ENCODE data around the gene IFT27.

Gene IFT27

GRCh38 chr22:36714110-36714509, 61.8 kb downstream of the IFT27 start:
- FAIRE-seq, result no peak

DNA sequence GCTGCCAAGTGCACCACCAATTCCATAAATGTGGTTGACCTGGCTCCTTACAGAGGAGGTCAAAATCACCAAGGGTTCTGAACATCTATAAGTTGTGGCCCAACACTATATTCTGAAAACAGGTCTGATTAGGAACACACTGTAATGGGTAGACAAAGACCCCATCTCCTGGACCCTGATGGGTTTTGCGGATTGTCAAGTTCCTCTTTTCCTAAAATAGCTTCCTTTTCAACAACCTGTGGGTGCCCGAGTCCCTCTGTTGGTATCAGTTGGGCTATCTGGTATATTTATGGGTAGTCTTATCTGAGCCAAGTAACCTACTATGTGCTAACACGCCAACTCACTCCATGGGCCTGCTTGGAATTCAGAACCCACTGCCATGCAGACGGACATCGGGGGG, 62.5 kb downstream of the IFT27 start:
- no peak for FAIRE-seq

Measured in islet of Langerhans (tissue), 1 donor.